Activated CD4-positive, alpha-beta T cell treated with anti-CD3 and anti-CD28 coated beads for 24 hours (primary cell): ENCODE data around the gene SARS2.
"Not testable (repeated sequence)": the region's sequence is repeated elsewhere in the genome, so short reads cannot be mapped to it uniquely, and the experiment has no call there.

Source experiments
- DNase-seq, 2 donors: peaks; one replicate each; pipeline ENCODE4 v3.0.0-alpha.2; 2020; ENCODE audit warnings: low read depth in 2 of 2

SARS2 gene

GRCh38 chr19:38929929-38930775, at the start of gene SARS2:
Gene SARS2 (minus strand): TSS chr19:38930763. CDS start chr19:38930736, 27 bp downstream.
- peak; percentile 84 to 87 for DNase-seq

- no peak for DNase-seq
Observed at GRCh38 chr19:38979812-38980211, 49.2 kb upstream of the SARS2 start.

- no peak for DNase-seq
Observed at GRCh38 chr19:38978326-38978689, 47.7 kb upstream of the SARS2 start.

DNA sequence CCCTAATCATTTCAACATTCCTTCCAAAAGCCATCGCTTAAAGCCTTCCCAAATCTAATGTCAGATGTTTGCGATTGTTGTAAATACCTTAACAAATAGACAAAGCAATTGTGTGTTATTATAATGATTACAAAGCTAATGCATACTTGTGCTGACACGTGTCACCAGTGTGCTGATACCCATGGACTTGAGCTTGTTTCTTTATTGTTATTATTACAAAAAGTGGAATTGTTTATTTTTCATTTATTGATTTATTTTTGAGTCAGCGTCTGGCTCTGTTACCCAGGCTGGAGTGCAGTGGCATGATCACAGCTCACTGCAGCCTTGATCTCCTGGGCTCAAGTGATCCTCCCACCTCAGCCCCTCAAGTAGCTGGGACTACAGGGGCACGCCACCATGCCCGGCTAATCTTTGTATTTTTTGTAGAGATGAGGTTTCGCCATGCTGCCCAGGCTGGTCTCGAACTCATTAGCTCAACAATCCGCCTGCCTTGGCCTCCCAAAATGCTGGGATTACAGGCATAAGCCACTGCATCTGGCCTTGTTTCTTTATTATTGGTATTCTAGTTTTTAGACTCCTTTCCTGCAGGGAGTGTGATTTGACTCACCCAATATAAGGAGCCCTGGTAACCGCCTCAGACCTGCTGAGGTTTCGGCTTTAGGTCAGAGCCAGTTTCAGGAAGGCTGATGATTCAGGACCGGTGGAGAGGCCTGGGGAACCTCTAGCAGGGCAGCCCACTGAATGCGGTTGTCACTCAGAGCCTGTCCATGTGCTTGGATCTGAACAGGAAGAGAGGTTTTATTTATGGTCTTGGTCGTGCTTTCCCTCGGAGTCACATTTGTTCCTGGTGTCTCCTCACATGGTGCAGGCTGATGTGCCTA, 47.1 kb upstream of the SARS2 start:
- DNase-seq: peak; percentile 8 to 46

DNA sequence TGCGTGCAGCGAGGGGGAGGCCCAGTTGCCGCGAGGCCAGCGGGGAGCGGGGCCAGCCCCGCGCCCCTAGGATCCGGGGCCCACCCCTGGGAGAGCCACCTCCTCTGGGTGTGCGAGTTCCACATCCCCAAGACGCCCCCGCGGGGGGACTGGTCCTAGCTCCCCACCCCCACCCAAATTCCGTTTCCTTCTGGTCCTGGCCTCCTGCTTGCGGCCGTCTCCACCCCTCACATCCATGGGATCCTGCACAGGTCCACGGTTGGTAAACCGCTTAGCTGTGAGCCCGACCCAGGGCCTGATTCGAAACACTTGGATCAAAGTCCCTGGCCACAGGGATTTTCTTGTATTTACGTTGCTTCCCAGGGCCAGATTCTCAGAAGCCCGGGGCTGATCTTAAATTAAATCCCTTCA, 45.3 kb upstream of the SARS2 start:
- no peak for DNase-seq

DNA sequence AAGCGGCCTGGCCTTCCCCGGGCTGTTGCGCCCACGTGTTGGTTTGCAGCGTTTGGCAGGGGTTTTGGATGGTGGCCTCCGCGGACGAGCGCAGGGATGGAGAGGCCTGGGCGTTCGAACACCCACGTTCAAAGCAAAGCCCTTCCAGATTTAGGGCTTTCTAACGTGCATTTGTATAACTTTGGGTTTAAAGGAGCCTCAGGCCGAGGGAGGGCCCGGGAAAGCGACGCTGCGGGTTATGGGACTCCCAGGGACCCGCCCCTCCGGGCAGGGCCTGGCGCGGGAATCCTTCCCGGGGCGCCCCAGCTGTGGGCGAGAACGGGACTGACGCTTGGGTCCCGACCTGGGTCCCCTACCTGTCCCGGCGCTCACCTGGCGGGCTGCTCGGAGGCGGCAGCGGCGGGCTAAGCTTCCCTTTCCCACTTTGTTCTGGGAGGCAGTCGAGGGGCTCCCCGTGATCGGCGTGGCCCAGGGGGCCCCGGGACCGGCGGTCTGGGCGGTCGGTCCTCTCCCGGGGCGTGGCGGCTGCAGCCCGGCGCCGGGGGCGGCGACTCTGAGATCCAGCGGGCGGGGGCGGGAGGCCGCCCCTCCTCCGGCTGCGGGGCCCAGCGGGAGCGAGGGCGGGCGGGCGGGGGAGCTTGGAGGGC, 44.8 kb upstream of the SARS2 start, which contains the start of gene FBXO17:
Gene FBXO17 (minus strand): TSS at position 529 of the 647 bp plus-strand sequence. CDS start 25,423 bp downstream, outside the sequence.
- DNase-seq: no peak

GRCh38 chr19:38974624-38975213, 44.2 kb upstream of the SARS2 start:
- DNase-seq: no peak

- no peak for DNase-seq
Observed at GRCh38 chr19:38971672-38972071, 41.1 kb upstream of the SARS2 start.

DNA sequence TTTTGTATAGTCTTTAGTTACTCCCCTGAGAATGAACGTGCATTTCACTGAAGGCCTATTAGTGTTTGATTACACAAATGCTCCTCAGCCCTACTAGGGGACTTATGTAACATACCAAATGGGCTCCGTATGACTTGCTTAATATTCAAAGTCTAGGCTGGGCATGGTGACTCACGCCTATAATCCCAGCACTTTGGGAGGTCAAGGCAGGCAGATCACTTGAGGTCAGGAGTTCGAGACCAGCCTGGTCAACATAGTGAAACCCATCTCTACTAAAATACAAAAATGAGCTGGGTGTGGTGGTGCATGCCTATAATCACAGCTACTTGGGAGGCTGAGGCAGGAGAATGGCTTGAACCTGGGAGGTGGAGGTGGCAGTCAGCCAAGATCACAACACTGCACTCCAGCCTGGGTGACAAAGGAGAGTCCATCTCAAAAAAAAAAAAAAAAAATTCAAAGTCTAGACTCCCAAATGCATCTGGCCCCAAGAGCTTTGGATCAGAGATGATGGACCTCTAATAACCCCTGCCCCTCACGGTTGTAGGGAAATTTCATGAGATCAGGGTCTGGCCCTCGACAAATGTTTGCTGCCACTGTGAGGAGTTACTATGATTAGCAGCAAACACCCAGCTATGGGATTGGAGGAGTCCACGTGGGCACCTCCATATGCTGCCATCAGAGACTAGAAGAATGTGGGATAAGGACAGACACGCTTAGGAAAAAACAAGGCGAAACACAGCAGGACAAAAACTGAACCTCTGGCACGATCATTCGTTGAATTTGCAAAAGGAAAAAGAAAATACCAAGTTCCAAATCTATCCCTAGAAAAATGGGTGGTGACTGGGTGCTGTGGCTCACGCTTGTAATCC, 40.3 kb upstream of the SARS2 start:
- DNase-seq: no peak

DNA sequence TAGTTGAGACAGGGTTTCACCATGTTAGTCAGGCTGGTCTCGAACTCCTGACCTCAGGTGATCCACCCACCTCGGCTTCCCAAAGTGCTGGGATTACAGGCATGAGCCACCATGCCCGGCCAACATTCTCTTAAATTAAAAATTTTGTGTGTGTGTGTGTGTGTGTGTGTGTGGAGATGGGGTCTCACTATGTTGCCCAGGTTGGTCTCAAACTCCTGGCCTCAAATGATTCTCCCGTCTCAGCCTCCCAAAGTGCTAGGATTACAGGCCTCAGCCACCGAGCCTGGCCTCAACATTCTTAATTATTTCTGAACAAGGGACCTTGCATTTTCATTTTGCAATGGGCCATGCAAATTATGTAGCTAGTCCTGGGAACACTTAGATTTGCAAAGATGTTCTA, 35.6 kb upstream of the SARS2 start:
- not testable (repeated sequence) for DNase-seq

GRCh38 chr19:38964738-38965137, 34.2 kb upstream of the SARS2 start:
- DNase-seq: no peak

DNA sequence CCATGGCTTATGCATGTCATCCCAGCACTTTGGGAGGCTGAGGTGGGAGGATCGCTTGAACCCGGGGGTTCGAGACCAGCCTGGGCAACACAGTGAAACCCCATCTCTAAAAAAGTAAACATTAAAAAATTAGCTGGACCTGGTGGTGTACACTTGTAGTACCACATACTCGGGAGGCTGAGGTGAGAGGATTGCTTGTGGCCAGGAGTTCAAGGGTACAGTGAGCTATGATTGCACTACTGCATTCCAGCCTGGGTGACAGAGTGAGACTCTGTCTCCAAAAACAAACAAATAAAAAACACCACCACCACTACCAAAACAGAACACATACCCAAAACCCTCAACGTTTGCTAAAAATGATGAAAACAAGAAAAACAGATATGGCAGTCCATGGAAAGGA, 29.1 kb upstream of the SARS2 start:
- no peak for DNase-seq

GRCh38 chr19:38958301-38958700, 27.7 kb upstream of the SARS2 start:
- no peak for DNase-seq

GRCh38 chr19:38956264-38956663, 25.7 kb upstream of the SARS2 start:
- DNase-seq: no peak

DNA sequence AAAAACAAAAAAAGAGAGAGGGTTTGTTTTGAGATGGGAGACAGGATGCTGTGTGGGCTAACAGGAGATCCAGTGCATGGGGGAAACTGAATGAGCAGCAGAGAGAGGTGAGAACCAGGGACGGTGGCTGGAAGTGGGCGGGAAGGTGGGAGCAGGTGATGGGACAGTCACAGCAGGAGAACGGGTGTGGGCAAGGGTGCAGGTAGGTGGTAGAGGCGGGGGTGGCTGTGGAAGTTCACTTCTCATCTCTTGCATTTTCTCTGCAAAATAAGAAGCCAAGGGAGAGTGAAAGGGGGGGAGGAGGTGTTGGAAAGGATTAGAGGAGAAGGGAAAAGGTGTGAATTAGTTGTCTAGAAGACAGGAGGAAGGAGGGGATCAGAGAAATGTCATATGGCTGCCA, 23.1 kb upstream of the SARS2 start:
- DNase-seq: no peak

GRCh38 chr19:38952395-38953165, 22.0 kb upstream of the SARS2 start:
- DNase-seq: no peak

- no peak for DNase-seq
Observed at GRCh38 chr19:38951187-38951586, 20.6 kb upstream of the SARS2 start.

DNA sequence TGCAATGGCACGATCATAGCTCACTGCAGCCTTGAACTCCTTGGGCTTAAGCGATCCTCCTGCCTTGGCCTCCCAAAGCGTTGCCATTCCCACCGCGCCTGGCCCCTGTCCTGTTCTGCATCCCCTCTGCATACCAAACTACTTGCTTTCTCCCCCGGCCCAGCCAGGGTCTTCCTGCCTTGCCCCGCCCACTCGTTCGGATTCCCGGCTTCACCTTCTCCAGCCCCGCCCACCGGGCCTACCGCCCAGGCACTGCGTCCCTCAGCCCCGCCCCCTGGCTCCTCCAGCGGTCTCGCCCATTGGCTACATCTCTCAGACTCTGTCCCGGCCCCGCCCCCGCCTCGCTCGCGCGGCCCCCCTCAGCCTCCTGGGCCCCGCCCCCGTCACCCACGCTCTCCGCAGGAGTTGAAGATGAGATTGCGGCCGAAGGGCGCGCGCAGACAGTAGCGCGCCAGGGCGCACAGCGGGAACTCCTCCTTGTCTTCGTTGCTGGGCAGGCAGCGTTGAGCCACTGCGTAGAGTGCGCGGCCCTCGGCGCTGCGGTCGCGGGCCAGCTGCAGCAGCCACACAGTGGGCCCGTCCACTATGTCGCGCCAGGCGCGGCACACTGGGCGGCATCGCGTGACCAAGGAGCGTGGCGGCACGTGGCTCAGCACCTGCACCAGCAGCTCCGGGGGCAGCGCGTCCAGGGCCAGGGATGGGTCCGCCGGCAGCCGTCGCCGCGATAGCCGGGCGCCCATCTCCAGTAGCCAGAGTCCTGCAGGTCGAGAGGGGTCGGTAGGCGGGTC, 19.2 kb upstream of the SARS2 start:
- DNase-seq: peak; percentile 79 to 82
